AG04450 (cell line): ENCODE results near the gene RNU5B-1. TPM values are rescaled to one million over a fixed set of nuclear protein-coding genes. Genes with fewer than 3 reads are reported as not detected.

Source experiments
- CTCF ChIA-PET: fragments of 300-600, 350-600 bp; formaldehyde crosslinking; extraction: SDS; loops from one replicate; lab custom pipeline; 2022; ENCODE audit warnings: antibody characterized with exemption, inconsistent platforms; lab: Charles Lee
- POLR2A ChIA-PET: fragments of 350-600 bp; formaldehyde crosslinking; extraction: SDS; loops from one replicate; lab custom pipeline; 2021; ENCODE audit warnings: antibody characterized with exemption, inconsistent platforms; lab: Yijun Ruan, JAX
- DNase-seq: peaks from one replicate; pipeline ENCODE4 v3.0.0-alpha.2; 2011; ENCODE audit warnings: low read depth, low spot score
- H3K27ac ChIP-seq: one replicate; pipeline ENCODE4 v1.5.1; 2012; ENCODE audit warnings: low read depth, low read length, control low read depth
- H3K27me3 ChIP-seq: one replicate; pipeline ENCODE4 v1.6.0; 2012; ENCODE audit warnings: low read length; ENCODE audit not compliant: control insufficient read depth, insufficient read depth
- H3K4me3 ChIP-seq: 2 replicates; pipeline ENCODE4 v1.5.1; 2011; ENCODE audit warnings: mild to moderate bottlenecking, low read depth, low read length, control low read depth
- H3K9me3 ChIP-seq: 2 replicates; pipeline ENCODE4 v1.5.1; 2012; ENCODE audit warnings: low read length; ENCODE audit not compliant: control insufficient read depth, insufficient read depth
- polyA plus RNA-seq: library from polyadenylated mRNA; depleted of rRNA; stranded (reverse); fragments of >200 nt; gene quantifications from 2 replicates; pipeline ENCODE4 v1.2.3, GENCODE V29; 2011
- TF ChIP-seq, protein P1 (sequence below): IDR thresholded peaks from 2 replicates; pipeline ENCODE4 v1.5.1; 2011; ENCODE audit warnings: low read depth, low read length, control low read depth, inconsistent platforms

RNU5B-1 gene
- polyA plus RNA-seq, 1 experiment, result not detected

DNA sequence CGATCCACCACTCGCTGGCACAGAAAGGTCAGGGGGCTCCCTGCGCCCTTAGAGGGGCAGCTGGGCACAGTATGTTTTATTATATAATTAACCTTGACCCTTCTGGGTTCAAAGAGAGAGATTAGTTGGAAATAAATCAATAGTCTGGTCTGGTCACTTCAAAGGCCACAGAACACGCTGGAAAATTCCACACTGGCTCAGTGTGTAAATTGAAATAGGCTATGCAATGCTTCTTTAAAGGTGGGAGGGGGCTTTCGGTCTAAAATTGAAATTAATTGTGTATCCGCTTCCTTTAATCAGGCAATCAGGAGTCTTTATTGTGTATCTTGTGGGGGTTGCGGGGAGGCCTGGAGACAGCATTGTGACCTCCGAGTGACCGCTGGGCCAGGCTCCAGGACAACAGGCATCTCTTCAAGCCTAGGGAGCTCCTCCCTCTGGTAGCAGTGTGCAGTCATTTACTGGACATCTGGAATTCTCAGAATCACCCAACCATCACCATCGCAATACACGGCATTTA lies 8.0 kb downstream of the RNU5B-1 start:
- CTCF ChIA-PET, result interaction anchor here (1.6 to 2.0 kb wide), 2 partner anchors 73 to 88 kb away, joined by 5 to 13 read pairs; no protein-coding TSS in a partner anchor

DNA sequence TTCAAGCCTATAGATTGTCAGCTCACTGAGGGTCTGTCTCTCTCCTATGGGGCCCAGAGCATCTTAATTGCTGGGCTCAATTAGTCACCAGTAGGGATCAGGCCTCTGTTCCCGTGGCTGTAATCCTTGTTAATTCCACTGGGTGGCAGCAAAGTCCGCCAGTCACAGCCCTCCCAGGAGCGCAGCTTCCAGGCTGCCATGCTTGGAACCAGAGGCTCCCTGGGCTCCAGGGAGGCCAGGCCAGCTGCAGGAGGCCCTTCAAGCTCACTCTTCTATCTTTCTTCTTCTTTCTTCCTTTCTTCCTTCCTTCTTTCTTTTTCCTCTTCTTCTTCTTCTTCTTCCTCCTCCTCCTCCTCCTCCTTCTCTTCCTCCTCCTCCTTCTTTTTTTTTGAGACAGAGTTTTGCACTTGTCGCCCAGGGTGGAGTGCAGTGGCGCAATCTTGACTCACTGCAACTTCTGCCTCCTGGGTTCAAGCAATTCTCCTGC lies 14.4 kb downstream of the RNU5B-1 start:
- H3K4me3 ChIP-seq, result no peak overlapping the region
- H3K27ac ChIP-seq, result no peak overlapping the region
- no peaks in the 10 kb centered on the region for H3K9me3 ChIP-seq
- ChIA-PET CTCF (interaction anchor here (0.7 to 7.9 kb wide), 19 partner anchors 8 to 124 kb away, joined by 3 to 211 read pairs (median 5); partner anchors contain the start of gene RNU5B-1), POLR2A (interaction anchor here (1.2 kb wide), 1 partner anchor 14 kb away, joined by 5 read pairs; the partner anchor contains the start of gene RNU5B-1)
- DNase-seq, result no peak
- TF ChIP-seq, protein P1, sequence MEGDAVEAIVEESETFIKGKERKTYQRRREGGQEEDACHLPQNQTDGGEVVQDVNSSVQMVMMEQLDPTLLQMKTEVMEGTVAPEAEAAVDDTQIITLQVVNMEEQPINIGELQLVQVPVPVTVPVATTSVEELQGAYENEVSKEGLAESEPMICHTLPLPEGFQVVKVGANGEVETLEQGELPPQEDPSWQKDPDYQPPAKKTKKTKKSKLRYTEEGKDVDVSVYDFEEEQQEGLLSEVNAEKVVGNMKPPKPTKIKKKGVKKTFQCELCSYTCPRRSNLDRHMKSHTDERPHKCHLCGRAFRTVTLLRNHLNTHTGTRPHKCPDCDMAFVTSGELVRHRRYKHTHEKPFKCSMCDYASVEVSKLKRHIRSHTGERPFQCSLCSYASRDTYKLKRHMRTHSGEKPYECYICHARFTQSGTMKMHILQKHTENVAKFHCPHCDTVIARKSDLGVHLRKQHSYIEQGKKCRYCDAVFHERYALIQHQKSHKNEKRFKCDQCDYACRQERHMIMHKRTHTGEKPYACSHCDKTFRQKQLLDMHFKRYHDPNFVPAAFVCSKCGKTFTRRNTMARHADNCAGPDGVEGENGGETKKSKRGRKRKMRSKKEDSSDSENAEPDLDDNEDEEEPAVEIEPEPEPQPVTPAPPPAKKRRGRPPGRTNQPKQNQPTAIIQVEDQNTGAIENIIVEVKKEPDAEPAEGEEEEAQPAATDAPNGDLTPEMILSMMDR, result peak; percentile 86
- H3K27me3 ChIP-seq, result peaks cover 9% of the 10 kb centered on the region

More for the DNA sequence above, 8.0 kb downstream of the RNU5B-1 start:
- H3K4me3 ChIP-seq, result no peak overlapping the region
- H3K27ac ChIP-seq, result no peak overlapping the region
- H3K9me3 ChIP-seq, result no peaks in the 10 kb centered on the region
- TF ChIP-seq, protein P1, result no peak
- peaks cover 7% of the 10 kb centered on the region for H3K27me3 ChIP-seq
- DNase-seq, result no peak
- POLR2A ChIA-PET, result interaction anchor here (1.7 kb wide), 1 partner anchor 8 kb away, joined by 7 read pairs; the partner anchor contains the start of gene RNU5B-1

DNA sequence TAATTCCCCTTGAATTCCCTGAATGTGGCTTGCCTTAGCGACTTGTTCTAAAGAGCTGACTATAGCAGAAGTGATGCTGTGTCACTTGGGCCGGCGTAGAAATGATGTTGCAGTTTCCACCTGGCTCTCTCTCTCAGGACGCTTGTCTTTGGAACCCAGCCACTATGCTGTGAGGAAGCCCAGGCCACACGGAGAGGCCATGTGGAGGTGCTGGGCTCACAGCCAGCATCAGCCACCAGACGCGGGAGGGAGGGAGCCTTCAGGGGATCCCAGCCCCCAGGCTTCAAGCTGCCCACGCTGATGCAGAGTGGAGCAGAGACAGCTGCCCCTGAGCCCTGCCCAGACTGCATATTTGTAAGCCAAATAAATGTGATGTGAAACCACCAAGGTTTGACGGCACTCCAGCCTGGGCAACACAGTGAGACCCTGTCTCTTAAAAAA lies 18.6 kb downstream of the RNU5B-1 start:
- Histone ChIP-seq H3K27me3 (peaks cover 16% of the 10 kb centered on the region), H3K9me3 (no peaks in the 10 kb centered on the region), H3K4me3 (no peak overlapping the region), H3K27ac (no peak overlapping the region)
- TF ChIP-seq, protein P1, result no peak
- POLR2A ChIA-PET, result interaction anchor here (0.7 to 1.2 kb wide), 5 partner anchors 18 to 63 kb away, joined by 3 to 9 read pairs (median 6); partner anchors contain the start of gene RNU5B-1
- no peak for DNase-seq
- CTCF ChIA-PET, result interaction anchor here (7.9 kb wide), 1 partner anchor 61 kb away, joined by 211 read pairs; no protein-coding TSS in a partner anchor

DNA sequence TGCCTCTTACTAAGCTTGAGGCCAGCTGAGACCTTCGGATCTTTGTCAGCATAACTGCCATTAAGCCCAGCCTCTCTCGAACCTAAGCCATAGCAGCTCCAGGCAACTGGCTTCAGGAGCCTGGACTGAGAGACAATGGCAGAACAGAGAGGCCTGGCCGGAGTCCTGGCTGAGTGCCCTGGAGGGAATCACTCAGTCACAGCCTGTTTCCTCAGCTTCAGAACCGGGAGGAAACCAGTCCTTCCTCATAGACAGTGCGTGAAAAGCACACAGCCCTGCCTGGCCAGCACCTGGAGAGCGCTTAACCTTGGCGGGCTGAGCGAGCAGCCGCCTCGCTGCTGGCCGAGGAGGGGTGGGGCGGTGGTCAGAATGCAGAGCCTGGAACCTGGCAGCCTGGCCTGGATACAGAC lies 21.6 kb downstream of the RNU5B-1 start:
- TF ChIP-seq, protein P1, result no peak
- no peak for DNase-seq
- Histone ChIP-seq H3K27me3 (peaks cover 27% of the 10 kb centered on the region), H3K4me3 (no peak overlapping the region), H3K9me3 (no peaks in the 10 kb centered on the region; the same call in 1 of the 2 replicates), H3K27ac (no peak overlapping the region)
- ChIA-PET POLR2A (interaction anchor here (0.6 kb wide), 2 partner anchors 12 to 53 kb away, joined by 4 to 5 read pairs; no protein-coding TSS in a partner anchor), CTCF (interaction anchor here (0.6 to 0.9 kb wide), 2 partner anchors 59 to 74 kb away, joined by 3 read pairs; no protein-coding TSS in a partner anchor)
